SK-N-SH (cell line): ENCODE results near the gene CALN1. TPM values are rescaled to one million over a fixed set of nuclear protein-coding genes. Genes with fewer than 3 reads are reported as not detected.

ENCODE experiments used
- CTCF ChIA-PET: fragments of 300-600, 350-600 bp; formaldehyde crosslinking; extraction: SDS; loops from one replicate; lab custom pipeline; 2021; lab: Yijun Ruan, JAX
- POLR2A ChIA-PET: fragments of 350-600 bp; sonication (Branson Sonifier 250); formaldehyde crosslinking; extraction: SDS; loops from one replicate; lab custom pipeline; 2020; ENCODE audit warnings: antibody characterized with exemption, inconsistent platforms; lab: Yijun Ruan, JAX
- DNase-seq: peaks from one replicate; pipeline ENCODE4 v3.0.0; 2012
- H2AFZ ChIP-seq: fragments of 200-600 bp; sonication (generic); 2 replicates; pipeline ENCODE4 v1.8.1; 2016; ENCODE audit warnings: antibody characterized with exemption, mild to moderate bottlenecking, low read depth
- H3F3A ChIP-seq: fragments of 200-600 bp; sonication (generic); replicated peaks from 2 replicates; pipeline ENCODE3; 2016; ENCODE audit warnings: antibody characterized with exemption, mild to moderate bottlenecking; ENCODE audit not compliant: insufficient read depth
- H3K27ac ChIP-seq, 2 experiments: fragments of 200-500 bp in 1 of 2; fragments of 200-600 bp in 1 of 2; sonication (Bioruptor generic) in 1 of 2; sonication (generic), shearing (Covaris generic) in 1 of 2; 2 replicates each; pipeline versions ENCODE4 v1.5.1 to v1.6.1; 2014 to 2016; ENCODE audit warnings: low read depth in 2 of 2, inconsistent platforms in 1 of 2, low read length in 1 of 2, mild to moderate bottlenecking in 1 of 2, mixed read lengths in 1 of 2
- H3K27me3 ChIP-seq: fragments of 200-600 bp; sonication (generic), shearing (Covaris generic); 2 replicates; pipeline ENCODE4 v1.6.1; 2016; ENCODE audit warnings: mixed run types; ENCODE audit not compliant: insufficient read depth
- H3K36me3 ChIP-seq, 2 experiments: fragments of 200-500 bp in 1 of 2; fragments of 200-600 bp in 1 of 2; sonication (Bioruptor generic) in 1 of 2; sonication (generic) in 1 of 2; replicated peaks in 1 of 2; 2 replicates each; pipeline versions ENCODE3 to v1.5.1; 2014 to 2016; ENCODE audit warnings: low read length in 1 of 2, mild to moderate bottlenecking in 1 of 2; ENCODE audit not compliant: insufficient read depth in 2 of 2, control insufficient read depth in 1 of 2
- H3K4me1 ChIP-seq, 2 experiments: fragments of 200-500 bp in 1 of 2; fragments of 200-600 bp in 1 of 2; sonication (Bioruptor generic) in 1 of 2; sonication (generic), shearing (Covaris generic) in 1 of 2; 2 replicates each; pipeline versions ENCODE4 v1.5.1 to v1.6.1; 2014 to 2016; ENCODE audit warnings: low read depth in 1 of 2, low read length in 1 of 2, mixed run types in 1 of 2; ENCODE audit not compliant: insufficient read depth in 2 of 2, control insufficient read depth in 1 of 2
- H3K4me2 ChIP-seq: fragments of 200-600 bp; sonication (generic), shearing (Covaris generic); 2 replicates; pipeline ENCODE4 v1.6.1; 2017; ENCODE audit warnings: mixed run types
- H3K4me3 ChIP-seq, 2 experiments: fragments of 200-500 bp in 1 of 2; fragments of 200-600 bp in 1 of 2; sonication (Bioruptor generic) in 1 of 2; sonication (generic), shearing (Covaris generic) in 1 of 2; 2 replicates each; pipeline versions ENCODE4 v1.5.1 to v1.8.1; 2014 to 2016; ENCODE audit warnings: low read depth in 2 of 2, inconsistent platforms in 1 of 2, low read length in 1 of 2, mild to moderate bottlenecking in 1 of 2, mixed read lengths in 1 of 2, moderate library complexity in 1 of 2
- H3K79me2 ChIP-seq: fragments of 200-600 bp; sonication (generic); 2 replicates; pipeline ENCODE4 v1.8.1; 2017; ENCODE audit warnings: mild to moderate bottlenecking; ENCODE audit not compliant: insufficient read depth
- H3K9ac ChIP-seq: fragments of 200-600 bp; sonication (generic); 2 replicates; pipeline ENCODE4 v1.6.1; 2017; ENCODE audit warnings: mixed run types
- H3K9me2 ChIP-seq: fragments of 200-600 bp; sonication (generic); 2 replicates; pipeline ENCODE4 v1.6.1; 2017; ENCODE audit warnings: mixed run types
- H3K9me3 ChIP-seq: fragments of 200-600 bp; sonication (generic); 2 replicates; pipeline ENCODE4 v1.6.1; 2017; ENCODE audit warnings: mixed run types, mild to moderate bottlenecking, moderate library complexity
- H4K20me1 ChIP-seq: fragments of 200-600 bp; sonication (generic); 2 replicates; pipeline ENCODE4 v1.6.1; 2017; ENCODE audit warnings: mild to moderate bottlenecking, mixed run types; ENCODE audit not compliant: insufficient read depth
- CHD2 ChIP-seq: fragments of 150-350 bp; IDR thresholded peaks from 2 replicates; pipeline ENCODE4 v1.6.1; 2018; ENCODE audit warnings: low read length; ENCODE audit not compliant: partially characterized antibody
- CTCF ChIP-seq: fragments of 200-600 bp; sonication (generic); IDR thresholded peaks from 2 replicates; pipeline ENCODE4 v1.6.1; 2017; ENCODE audit warnings: antibody characterized with exemption, mild to moderate bottlenecking, moderate library complexity
- FOXM1 ChIP-seq: IDR thresholded peaks from 2 replicates; pipeline ENCODE4 v1.4.0; 2012; ENCODE audit warnings: low read depth, mild to moderate bottlenecking
- GABPA ChIP-seq: IDR thresholded peaks from 2 replicates; pipeline ENCODE4 v1.4.0; 2012; ENCODE audit warnings: low read depth, mild to moderate bottlenecking
- GATA2 ChIP-seq: sonication (generic); formaldehyde crosslinking; IDR thresholded peaks from 2 replicates; pipeline ENCODE4 v1.5.0; 2020; ENCODE audit warnings: mild to moderate bottlenecking, missing genetic modification reagents
- IRF3 ChIP-seq: fragments of 150-350 bp; IDR thresholded peaks from 2 replicates; pipeline ENCODE4 v1.6.1; 2016; ENCODE audit warnings: mild to moderate bottlenecking, low read depth, low read length
- JUND ChIP-seq: IDR thresholded peaks from 2 replicates; pipeline ENCODE4 v1.4.0; 2012
- MAX ChIP-seq: IDR thresholded peaks from 2 replicates; pipeline ENCODE4 v1.4.0; 2012; ENCODE audit warnings: low read depth
- MXI1 ChIP-seq: IDR thresholded peaks from 2 replicates; pipeline ENCODE4 v1.6.1; 2012; ENCODE audit warnings: mild to moderate bottlenecking, low read depth, low read length, improper control_type of control experiment
- POLR2AphosphoS5 ChIP-seq: IDR thresholded peaks from 2 replicates; pipeline ENCODE4 v1.6.1; 2012; ENCODE audit warnings: low read depth, low read length
- RAD21 ChIP-seq: IDR thresholded peaks from 2 replicates; pipeline ENCODE4 v1.6.1; 2012; ENCODE audit warnings: mild to moderate bottlenecking, low read length
- RCOR1 ChIP-seq: fragments of 150-350 bp; IDR thresholded peaks from 2 replicates; pipeline ENCODE4 v1.6.1; 2017; ENCODE audit warnings: antibody characterized with exemption, low read length
- REST ChIP-seq: IDR thresholded peaks from 2 replicates; pipeline ENCODE4 v1.6.1; 2012; ENCODE audit warnings: mild to moderate bottlenecking, low read depth, low read length, moderate library complexity
- SMC3 ChIP-seq: IDR thresholded peaks from 2 replicates; pipeline ENCODE4 v1.6.1; 2012; ENCODE audit warnings: low read depth, low read length, improper control_type of control experiment
- TCF12 ChIP-seq: IDR thresholded peaks from 2 replicates; pipeline ENCODE4 v1.4.0; 2012
- TEAD4 ChIP-seq: IDR thresholded peaks from 2 replicates; pipeline ENCODE4 v1.4.0; 2012; ENCODE audit warnings: mild to moderate bottlenecking, borderline replicate concordance; ENCODE audit not compliant: insufficient read depth
- USF1 ChIP-seq: IDR thresholded peaks from 2 replicates; pipeline ENCODE4 v1.4.0; 2012; ENCODE audit warnings: low read depth, borderline replicate concordance
- WGBS: methylation state at CpG from one replicate; pipeline ENCODE4 v1.1.6; 2017; ENCODE audit warnings: low lambda C conversion rate; 5-methylcytosine and 5-hydroxymethylcytosine counted together
- polyA plus RNA-seq, 3 experiments: library from polyadenylated mRNA; depleted of rRNA; stranded (reverse); fragments of >200 nt; gene quantifications; 2 replicates each; pipeline ENCODE4 v1.2.3, GENCODE V29; 2012

CALN1 gene
- polyA plus RNA-seq, 1 of the 3 experiments (the other 2 are of a cell fraction), result not detected

- no peak for TF ChIP-seq RAD21
- no peak for TF ChIP-seq MAX
- no peak for TF ChIP-seq CTCF
- no peak for TF ChIP-seq POLR2AphosphoS5
- no peak for TF ChIP-seq MXI1
- TF ChIP-seq RCOR1, result no peak
- TF ChIP-seq GABPA, result no peak
- no peak for TF ChIP-seq USF1
- TF ChIP-seq JUND, result no peak
- no peak for TF ChIP-seq TEAD4
- TF ChIP-seq CHD2, result no peak
- H3K36me3 ChIP-seq, result no peaks in the 10 kb centered on the region
- H3K79me2 ChIP-seq, result no peaks in the 10 kb centered on the region
- no peak overlapping the region for H3K4me3 ChIP-seq
- CTCF ChIA-PET, result no interaction called here
- no peak overlapping the region for H2AFZ ChIP-seq
- H3K27me3 ChIP-seq, result no peaks in the 10 kb centered on the region
- no peaks in the 10 kb centered on the region for H3F3A ChIP-seq
- no peaks in the 10 kb centered on the region for H3K4me1 ChIP-seq
- no peak for DNase-seq
- POLR2A ChIA-PET, result no interaction called here
- H3K27ac ChIP-seq, result no peak overlapping the region
- H3K9me2 ChIP-seq, result no peaks in the 10 kb centered on the region
- WGBS, result 16% methylated on average over 5 of the region's 7 CpGs
- H4K20me1 ChIP-seq, result no peaks in the 10 kb centered on the region
- H3K9me3 ChIP-seq, result no peaks in the 10 kb centered on the region
- no peak overlapping the region for H3K9ac ChIP-seq
- no peak overlapping the region for H3K4me2 ChIP-seq
These were observed 423.9 kb downstream of the CALN1 start for GRCh38 chr7:71988201-71988600.

- Histone ChIP-seq H3K9ac (no peak overlapping the region), H3K9me2 (no peaks in the 10 kb centered on the region), H3K4me2 (no peak overlapping the region), H3F3A (no peaks in the 10 kb centered on the region), H3K79me2 (no peaks in the 10 kb centered on the region), H2AFZ (no peak overlapping the region), H3K27me3 (no peaks in the 10 kb centered on the region), H4K20me1 (no peaks in the 10 kb centered on the region), H3K9me3 (no peaks in the 10 kb centered on the region), H3K4me3 (no peak overlapping the region), H3K36me3 (no peaks in the 10 kb centered on the region), H3K27ac (no peak overlapping the region), H3K4me1 (no peaks in the 10 kb centered on the region)
- ChIA-PET POLR2A (no interaction called here), CTCF (no interaction called here)
- TF ChIP-seq FOXM1 (no peak), IRF3 (no peak), GATA2 (CRISPR knock-in tag) (no peak), TEAD4 (no peak), SMC3 (no peak), TCF12 (no peak), REST (no peak), RCOR1 (no peak), MXI1 (no peak)
- WGBS, result 14% methylated on average over 8 of the region's 8 CpGs
- no peak for DNase-seq
These were observed 424.9 kb downstream of the CALN1 start for GRCh38 chr7:71987200-71987767.
